ENCODE measurements around the gene KIF16B.

Gene KIF16B

GRCh38 chr20:16544949-16545348 lies 28.3 kb downstream of the KIF16B start:
- TF ChIP-seq FOXP2 (optimal IDR thresholded peaks at IDR 0.05; ENCODE audit: borderline replicate concordance, extremely low read depth, extremely low read length, insufficient read depth) = no peak
- TF ChIP-seq TAF1 (IDR thresholded peaks at IDR 0.05; ENCODE audit: borderline replicate concordance, insufficient read depth, low read length) = no peak
- no peak for TF ChIP-seq REST (IDR thresholded peaks at IDR 0.05; ENCODE audit: insufficient read depth in 1 of 2, low read depth in 2 of 2, low read length in 2 of 2)
- no peak for TF ChIP-seq POLR2AphosphoS5 (IDR thresholded peaks at IDR 0.05; ENCODE audit: low read depth, low read length)
- no peak for TF ChIP-seq SIN3A (IDR thresholded peaks at IDR 0.05; ENCODE audit: borderline replicate concordance, insufficient read depth, low read length)

DNA sequence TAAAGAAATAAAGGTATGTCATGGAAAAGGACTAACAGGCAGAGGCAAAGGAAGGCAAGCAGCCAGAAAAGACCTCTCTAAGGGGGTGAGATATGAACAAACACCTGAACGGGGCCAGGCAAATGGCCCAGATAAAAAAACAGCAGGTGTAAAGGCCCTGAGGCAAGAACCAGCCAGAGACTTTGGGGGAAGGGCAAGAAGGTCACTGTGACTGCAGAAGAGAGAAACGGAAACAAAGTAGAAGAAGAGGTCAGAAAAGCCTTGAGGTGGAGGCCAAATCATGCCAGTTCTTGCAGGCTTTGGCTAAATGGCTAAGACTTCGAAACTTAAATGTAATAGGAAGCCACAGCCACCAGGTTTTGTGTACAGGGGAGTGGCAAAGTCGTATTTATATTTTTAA lies 30.8 kb downstream of the KIF16B start:
- no peak for TF ChIP-seq SIN3A (IDR thresholded peaks at IDR 0.05; ENCODE audit: borderline replicate concordance, insufficient read depth, low read length)
- no peak for TF ChIP-seq POLR2AphosphoS5 (IDR thresholded peaks at IDR 0.05; ENCODE audit: low read depth, low read length)
- TF ChIP-seq REST (IDR thresholded peaks at IDR 0.05; ENCODE audit: insufficient read depth in 1 of 2, low read depth in 2 of 2, low read length in 2 of 2) = no peak
- TF ChIP-seq TAF1 (IDR thresholded peaks at IDR 0.05; ENCODE audit: borderline replicate concordance, insufficient read depth, low read length) = no peak
- no peak for TF ChIP-seq FOXP2 (optimal IDR thresholded peaks at IDR 0.05; ENCODE audit: borderline replicate concordance, extremely low read depth, extremely low read length, insufficient read depth)

GRCh38 chr20:16541878-16542277 lies 31.4 kb downstream of the KIF16B start:
- no peak for TF ChIP-seq REST (IDR thresholded peaks at IDR 0.05; ENCODE audit: insufficient read depth in 1 of 2, low read depth in 2 of 2, low read length in 2 of 2)

DNA sequence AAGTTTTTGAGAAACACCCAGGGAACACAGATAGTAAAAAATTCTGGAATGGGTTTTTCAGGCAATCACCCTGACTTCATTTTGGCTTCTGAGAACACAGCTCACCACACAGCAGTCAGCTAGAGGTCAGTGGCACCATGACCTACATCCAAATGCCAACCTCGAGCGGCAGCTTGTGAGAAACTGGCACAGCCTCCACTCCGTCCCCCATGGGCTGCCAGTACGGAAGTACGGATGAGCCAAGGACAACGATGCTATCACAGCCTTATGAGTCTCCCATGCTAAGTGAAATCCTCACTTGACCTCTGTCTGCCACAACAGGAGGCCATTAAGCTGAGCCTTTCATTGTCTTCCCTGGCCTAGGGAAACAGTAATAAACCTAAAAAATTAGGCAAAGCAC lies 32.0 kb downstream of the KIF16B start:
- no peak for TF ChIP-seq TAF1 (IDR thresholded peaks at IDR 0.05; ENCODE audit: borderline replicate concordance, insufficient read depth, low read length)
- TF ChIP-seq REST (IDR thresholded peaks at IDR 0.05; ENCODE audit: insufficient read depth in 1 of 2, low read depth in 2 of 2, low read length in 2 of 2) = no peak
- TF ChIP-seq FOXP2 (optimal IDR thresholded peaks at IDR 0.05; ENCODE audit: borderline replicate concordance, extremely low read depth, extremely low read length, insufficient read depth) = no peak
- TF ChIP-seq POLR2AphosphoS5 (IDR thresholded peaks at IDR 0.05; ENCODE audit: low read depth, low read length) = no peak
- no peak for TF ChIP-seq SIN3A (IDR thresholded peaks at IDR 0.05; ENCODE audit: borderline replicate concordance, insufficient read depth, low read length)

DNA sequence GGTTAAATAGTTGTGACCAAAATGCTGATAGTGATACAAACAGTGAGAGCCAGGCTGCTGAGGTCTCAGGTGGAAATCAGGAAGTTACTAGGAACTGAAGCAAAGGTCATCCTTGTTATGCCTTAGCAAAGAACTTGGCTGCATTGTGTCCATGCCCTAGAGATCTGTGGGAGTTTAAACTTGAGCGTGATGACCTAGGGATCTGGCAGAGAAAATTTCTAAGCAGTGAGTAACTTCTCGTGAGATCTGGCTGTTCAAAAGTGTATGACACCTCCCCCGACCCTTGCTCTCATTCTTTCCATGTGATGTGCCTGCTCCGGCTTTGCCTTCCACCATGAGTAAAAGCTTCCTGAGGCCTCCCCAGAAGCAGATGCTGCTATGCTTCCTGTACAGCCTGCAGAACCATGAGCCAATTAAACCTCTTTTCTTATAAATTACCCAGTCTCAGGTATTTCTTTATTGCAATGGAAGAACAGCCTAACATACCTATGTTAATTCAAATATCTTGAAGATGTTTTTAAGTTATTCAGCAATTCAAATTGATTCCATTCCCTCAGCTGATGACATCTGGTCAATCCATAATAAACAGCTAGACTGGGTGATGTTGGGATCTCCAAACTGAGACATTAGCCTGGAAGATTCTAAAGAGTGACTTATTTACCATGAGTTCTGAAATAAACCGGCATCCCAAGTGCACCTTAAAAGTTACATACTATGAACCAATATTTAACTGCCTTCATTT lies 33.8 kb downstream of the KIF16B start:
- TF ChIP-seq TAF1 (IDR thresholded peaks at IDR 0.05; ENCODE audit: borderline replicate concordance, insufficient read depth, low read length) = no peak
- no peak for TF ChIP-seq SIN3A (IDR thresholded peaks at IDR 0.05; ENCODE audit: borderline replicate concordance, insufficient read depth, low read length)
- TF ChIP-seq REST (IDR thresholded peaks at IDR 0.05; ENCODE audit: insufficient read depth in 1 of 2, low read depth in 2 of 2, low read length in 2 of 2) = no peak
- TF ChIP-seq POLR2AphosphoS5 (IDR thresholded peaks at IDR 0.05; ENCODE audit: low read depth, low read length) = no peak
- TF ChIP-seq FOXP2 (optimal IDR thresholded peaks at IDR 0.05; ENCODE audit: borderline replicate concordance, extremely low read depth, extremely low read length, insufficient read depth) = no peak
